ENCODE measurements around the gene ETV1.

ETV1 gene

GRCh38 chr7:13886356-13886755 is 103.1 kb downstream of the ETV1 start:
- no peak for DNase-seq (ENCODE audit: low read depth, low spot score)
- no peak overlapping the region for H3K4me3 ChIP-seq (ENCODE audit: low read depth, low read length)
- in situ Hi-C loops (cut with HindIII; ENCODE audit: low sequenced_read_pairs), result no loop called here

DNA sequence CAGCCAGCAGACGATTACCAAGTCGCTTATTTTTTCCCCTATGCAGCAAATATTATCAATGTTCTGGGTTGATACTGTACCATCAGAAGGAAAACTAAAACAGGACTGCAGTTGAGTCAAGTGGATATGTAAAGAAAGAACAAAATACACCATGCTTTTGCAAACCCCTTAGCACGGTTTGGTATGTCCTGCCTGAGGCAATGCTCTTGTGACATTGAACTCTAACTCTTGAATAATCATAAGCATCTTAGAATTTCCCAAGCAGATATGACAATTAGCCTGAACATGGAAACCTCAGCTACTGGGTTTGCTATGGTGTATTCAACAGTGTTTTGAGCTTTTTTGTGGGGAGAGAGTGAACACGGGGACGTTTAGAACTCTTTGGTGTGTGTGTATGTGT is 107.4 kb downstream of the ETV1 start:
- TF ChIP-seq, protein P1, sequence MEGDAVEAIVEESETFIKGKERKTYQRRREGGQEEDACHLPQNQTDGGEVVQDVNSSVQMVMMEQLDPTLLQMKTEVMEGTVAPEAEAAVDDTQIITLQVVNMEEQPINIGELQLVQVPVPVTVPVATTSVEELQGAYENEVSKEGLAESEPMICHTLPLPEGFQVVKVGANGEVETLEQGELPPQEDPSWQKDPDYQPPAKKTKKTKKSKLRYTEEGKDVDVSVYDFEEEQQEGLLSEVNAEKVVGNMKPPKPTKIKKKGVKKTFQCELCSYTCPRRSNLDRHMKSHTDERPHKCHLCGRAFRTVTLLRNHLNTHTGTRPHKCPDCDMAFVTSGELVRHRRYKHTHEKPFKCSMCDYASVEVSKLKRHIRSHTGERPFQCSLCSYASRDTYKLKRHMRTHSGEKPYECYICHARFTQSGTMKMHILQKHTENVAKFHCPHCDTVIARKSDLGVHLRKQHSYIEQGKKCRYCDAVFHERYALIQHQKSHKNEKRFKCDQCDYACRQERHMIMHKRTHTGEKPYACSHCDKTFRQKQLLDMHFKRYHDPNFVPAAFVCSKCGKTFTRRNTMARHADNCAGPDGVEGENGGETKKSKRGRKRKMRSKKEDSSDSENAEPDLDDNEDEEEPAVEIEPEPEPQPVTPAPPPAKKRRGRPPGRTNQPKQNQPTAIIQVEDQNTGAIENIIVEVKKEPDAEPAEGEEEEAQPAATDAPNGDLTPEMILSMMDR (IDR thresholded peaks at IDR 0.05; ENCODE audit: low read depth, low read length), result no peak
- no peak for DNase-seq (ENCODE audit: low read depth, low spot score)
- in situ Hi-C loops (cut with HindIII; ENCODE audit: low sequenced_read_pairs), result no loop called here
- no peak overlapping the region for H3K4me3 ChIP-seq (ENCODE audit: low read depth, low read length)

More at GRCh38 chr7:13886356-13886755, 103.1 kb downstream of the ETV1 start:
- TF ChIP-seq, protein P1 (IDR thresholded peaks at IDR 0.05; ENCODE audit: low read depth, low read length), result no peak

- DNase-seq (ENCODE audit: low read depth, low spot score), result peak; percentile 76
- TF ChIP-seq, protein P1 (IDR thresholded peaks at IDR 0.05; ENCODE audit: low read depth, low read length), result no peak
- in situ Hi-C loops (cut with HindIII; ENCODE audit: low sequenced_read_pairs), result no loop called here
- H3K4me3 ChIP-seq (ENCODE audit: low read depth, low read length), result no peak overlapping the region
Observed at GRCh38 chr7:13880789-13881188, 108.7 kb downstream of the ETV1 start.

GRCh38 chr7:13879994-13880686 is 109.3 kb downstream of the ETV1 start:
- peak; percentile 75 for DNase-seq (ENCODE audit: low read depth, low spot score)

GRCh38 chr7:13879143-13879542 is 110.3 kb downstream of the ETV1 start:
- DNase-seq (ENCODE audit: low read depth, low spot score), result no peak
- TF ChIP-seq, protein P1 (IDR thresholded peaks at IDR 0.05; ENCODE audit: low read depth, low read length), result no peak
- no peak overlapping the region for H3K4me3 ChIP-seq (ENCODE audit: low read depth, low read length)
- in situ Hi-C loops (cut with HindIII; ENCODE audit: low sequenced_read_pairs), result no loop called here

More at GRCh38 chr7:13879994-13880686, 109.3 kb downstream of the ETV1 start:
- TF ChIP-seq, protein P1 (IDR thresholded peaks at IDR 0.05; ENCODE audit: low read depth, low read length), result no peak
- in situ Hi-C loops (cut with HindIII; ENCODE audit: low sequenced_read_pairs), result no loop called here
- no peak overlapping the region for H3K4me3 ChIP-seq (ENCODE audit: low read depth, low read length)

- TF ChIP-seq, protein P1 (IDR thresholded peaks at IDR 0.05; ENCODE audit: low read depth, low read length), result no peak
- in situ Hi-C loops (cut with HindIII; ENCODE audit: low sequenced_read_pairs), result no loop called here
- H3K4me3 ChIP-seq (ENCODE audit: low read depth, low read length), result no peak overlapping the region
- no peak for DNase-seq (ENCODE audit: low read depth, low spot score)
Observed at GRCh38 chr7:13878154-13878553, 111.3 kb downstream of the ETV1 start.

All from astrocyte of the spinal cord (primary cell).